PC-3 (cell line): Measurements from ENCODE around the gene MLPH.

Experiments
- CTCF ChIP-seq: fragments of 300-600 bp; sonication (generic); conservative IDR thresholded peaks from 2 replicates; pipeline ENCODE4 v1.5.1; 2017; ENCODE audit warnings: antibody characterized with exemption, low read depth, mild to moderate bottlenecking, low read length
- EZH2 ChIP-seq: fragments of 300-600 bp; sonication (generic); IDR thresholded peaks from one replicate; pipeline ENCODE4 v1.6.1; 2017; ENCODE audit warnings: antibody characterized with exemption, mild to moderate bottlenecking, low read length; ENCODE audit not compliant: unreplicated experiment
- EZH2phosphoT487 ChIP-seq: fragments of 300-600 bp; sonication (generic); IDR thresholded peaks from 2 replicates; pipeline ENCODE4 v1.6.1; 2018; ENCODE audit warnings: mild to moderate bottlenecking, antibody characterized with exemption, low read length, borderline replicate concordance

DNA sequence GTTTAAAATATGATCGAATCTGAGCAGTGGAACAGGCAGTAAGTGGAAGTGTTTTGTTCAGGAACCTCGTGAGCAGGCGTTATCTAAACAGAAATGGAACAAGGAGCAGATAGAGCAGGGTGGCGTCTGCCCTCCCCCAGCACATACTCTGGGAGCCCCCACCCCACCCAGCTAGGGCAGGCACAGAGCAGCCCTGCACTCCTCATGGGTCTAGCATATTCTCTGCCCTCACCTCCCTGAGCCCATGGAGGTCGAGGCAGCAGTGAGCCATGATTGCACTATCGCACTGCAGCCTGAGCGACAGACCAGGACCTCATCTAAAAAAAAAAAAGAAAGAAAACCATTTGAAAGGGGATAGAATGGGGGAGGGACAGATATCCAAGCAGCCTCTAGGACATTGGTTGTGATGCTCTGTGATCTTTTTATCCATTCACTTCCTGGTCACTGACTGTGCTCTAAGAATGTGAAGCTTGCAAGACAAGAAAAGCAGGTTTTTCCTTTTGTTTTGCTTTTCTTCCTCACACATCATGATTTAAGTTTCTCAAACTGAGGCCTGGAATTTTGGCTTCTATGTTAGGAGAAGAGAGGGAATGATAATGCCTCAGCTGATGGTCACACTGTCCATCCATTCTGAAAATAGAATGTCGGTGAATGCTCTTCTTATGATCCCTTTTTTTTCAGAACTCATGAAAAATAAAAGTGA lies 3.1 kb downstream of the MLPH start:
- no peak for TF ChIP-seq EZH2
- TF ChIP-seq CTCF = no peak
- no peak for TF ChIP-seq EZH2phosphoT487
